GM03348 (cell line): ENCODE results near the gene THAP10.
"Not testable (repeated sequence)": the region's sequence is repeated elsewhere in the genome, so short reads cannot be mapped to it uniquely, and the experiment has no call there.

Source experiments
- DNase-seq: peaks from one replicate; pipeline ENCODE4 v3.0.0; 2012; ENCODE audit warnings: low spot score

THAP10 gene

DNA sequence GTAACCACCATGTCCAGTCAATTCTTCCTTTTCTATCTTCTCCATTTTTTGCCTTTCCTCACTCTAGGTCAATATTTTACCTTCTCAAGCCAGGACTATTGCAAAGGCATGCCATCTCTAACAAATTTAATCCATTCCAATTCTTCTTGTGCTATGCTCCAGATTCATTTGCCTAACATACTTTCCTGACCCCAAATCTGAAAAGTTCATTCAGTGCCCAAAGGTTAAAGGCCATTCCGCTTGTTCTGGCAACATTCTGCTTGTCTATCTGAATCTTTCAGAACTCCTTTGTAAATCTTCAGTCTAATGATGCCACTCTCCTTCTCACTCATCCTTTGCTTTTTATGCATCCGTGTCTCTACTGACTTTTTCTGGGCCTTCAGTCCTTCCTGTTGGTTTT lies 15.6 kb downstream of the THAP10 start:
- no peak for DNase-seq

DNA sequence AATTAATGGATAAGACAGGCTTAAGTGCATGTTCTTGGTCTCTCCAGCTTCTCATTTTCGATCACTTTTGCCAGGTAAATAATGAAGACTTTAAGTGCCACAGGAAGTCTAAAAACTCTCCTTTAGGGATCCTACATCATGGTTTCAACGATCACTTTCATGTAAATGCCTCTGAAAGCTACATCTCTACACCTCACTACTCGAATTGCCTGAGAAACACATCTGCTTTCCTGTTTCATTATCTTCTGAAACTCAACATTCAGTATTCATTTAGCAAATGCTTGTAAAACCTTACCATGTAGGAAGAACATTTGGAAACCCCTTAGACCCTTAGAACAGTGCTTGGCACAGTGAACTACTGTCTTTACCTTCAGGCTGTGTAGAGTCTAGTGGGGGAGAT lies 16.2 kb downstream of the THAP10 start:
- no peak for DNase-seq

DNA sequence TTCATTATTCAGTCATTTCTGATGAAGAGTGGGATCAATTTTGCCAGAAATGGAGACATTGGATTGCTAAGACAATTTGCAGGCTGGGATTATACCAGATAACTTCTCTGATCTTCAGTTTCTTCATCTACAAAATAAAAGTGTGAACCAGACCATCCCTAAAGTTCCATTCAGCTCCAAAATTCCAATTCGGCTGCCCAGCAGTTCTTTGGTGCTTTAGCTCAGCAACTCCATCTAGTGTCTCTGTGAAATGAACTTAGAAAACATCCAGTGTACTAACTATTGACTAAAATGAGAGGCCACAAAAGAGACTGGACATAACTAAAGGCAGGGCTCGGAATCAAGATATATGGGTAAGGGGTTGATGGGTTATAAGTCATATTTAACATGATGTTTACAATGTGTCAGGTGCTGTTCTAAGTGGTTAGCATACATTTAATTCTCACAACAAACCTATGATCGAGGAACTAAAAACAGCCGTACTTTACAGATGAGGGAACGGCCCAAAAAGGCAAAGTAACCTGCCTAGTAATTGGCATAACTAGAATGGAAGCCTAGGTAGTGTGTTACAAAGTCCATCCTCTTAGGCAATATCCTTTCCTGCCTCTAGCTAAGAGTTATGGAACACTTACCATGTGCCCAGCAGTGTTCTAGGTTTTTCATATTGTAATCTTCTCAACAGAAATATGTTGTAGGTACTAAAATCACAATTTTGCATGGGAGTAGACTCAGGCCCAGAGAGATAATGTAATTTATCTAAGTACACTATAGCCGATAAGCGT lies 17.0 kb downstream of the THAP10 start:
- peak; percentile 61 for DNase-seq

DNA sequence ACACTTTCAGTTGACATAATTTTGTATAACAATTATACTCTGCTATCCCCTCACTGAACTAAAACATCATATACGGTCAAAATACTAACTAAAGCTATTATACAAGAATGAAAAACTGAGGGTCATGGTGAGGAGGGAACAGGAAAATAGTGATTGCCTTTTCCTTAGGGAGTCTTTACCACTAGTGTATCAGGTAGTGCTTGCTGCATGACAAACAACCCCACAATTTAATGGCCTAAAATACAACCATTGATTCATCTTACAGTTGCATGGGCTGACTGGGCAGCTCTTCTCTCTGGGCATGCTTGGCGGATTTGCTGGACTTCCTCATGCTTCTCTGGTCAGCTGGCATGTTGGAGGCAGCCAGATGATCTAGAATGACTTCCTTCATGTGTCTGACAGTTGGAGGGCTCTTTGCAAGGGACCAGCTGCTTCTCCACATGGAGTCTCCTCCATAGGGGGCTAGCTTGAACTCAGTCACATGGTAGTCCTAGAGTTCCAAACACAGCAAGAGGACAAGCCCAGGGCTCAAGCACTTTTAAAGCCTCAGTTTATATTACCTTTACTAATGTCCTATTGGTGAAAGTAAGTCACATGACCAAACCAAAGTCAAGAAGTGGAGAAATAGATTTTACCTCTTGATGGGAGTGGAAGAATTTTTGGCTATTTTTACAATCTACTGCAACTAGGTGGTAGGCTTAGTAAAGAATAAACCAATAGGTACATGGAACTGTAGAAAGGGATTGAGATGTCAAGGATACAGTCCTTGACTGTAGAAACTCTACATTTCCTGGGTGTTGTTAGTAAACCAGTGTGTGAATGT lies 18.8 kb downstream of the THAP10 start:
- DNase-seq, result no peak

DNA sequence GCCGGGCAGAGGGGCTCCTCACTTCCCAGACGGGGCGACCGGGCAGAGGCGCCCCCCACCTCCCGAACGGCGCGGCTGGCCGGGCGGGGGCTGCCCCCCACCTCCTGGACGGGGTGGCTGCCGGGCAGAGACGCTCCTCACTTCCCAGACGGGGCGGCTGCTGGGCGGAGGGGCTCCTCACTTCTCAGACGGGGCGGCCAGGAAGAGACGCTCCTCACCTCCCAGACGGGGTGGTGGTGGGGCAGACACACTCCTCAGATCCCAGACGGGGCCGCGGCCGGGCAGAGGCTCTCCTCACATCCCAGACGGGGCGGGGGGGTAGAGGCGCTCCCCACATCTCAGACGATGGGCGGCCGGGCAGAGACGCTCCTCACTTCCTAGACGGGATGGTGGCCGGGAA lies 20.7 kb downstream of the THAP10 start:
- DNase-seq, result not testable (repeated sequence)

DNA sequence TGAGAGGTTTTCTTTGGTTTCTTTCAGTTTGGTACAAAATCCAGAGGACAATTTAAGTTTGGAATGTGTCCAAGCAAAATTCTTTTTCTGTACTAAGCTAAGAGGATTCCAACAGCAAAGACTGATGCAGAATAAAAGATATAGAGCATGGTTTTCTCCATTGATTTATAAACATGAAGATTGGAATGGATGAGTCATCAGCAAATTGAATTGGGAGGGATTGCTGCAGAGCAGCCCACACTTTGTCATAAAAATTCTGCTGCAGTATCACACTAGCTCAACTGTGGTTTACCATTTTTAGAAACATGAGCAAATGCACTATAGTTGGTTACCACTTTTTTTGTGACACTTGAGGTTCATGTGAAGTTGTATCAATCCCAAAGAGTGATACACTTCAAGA lies 22.2 kb downstream of the THAP10 start:
- DNase-seq, result peak; percentile 74

DNA sequence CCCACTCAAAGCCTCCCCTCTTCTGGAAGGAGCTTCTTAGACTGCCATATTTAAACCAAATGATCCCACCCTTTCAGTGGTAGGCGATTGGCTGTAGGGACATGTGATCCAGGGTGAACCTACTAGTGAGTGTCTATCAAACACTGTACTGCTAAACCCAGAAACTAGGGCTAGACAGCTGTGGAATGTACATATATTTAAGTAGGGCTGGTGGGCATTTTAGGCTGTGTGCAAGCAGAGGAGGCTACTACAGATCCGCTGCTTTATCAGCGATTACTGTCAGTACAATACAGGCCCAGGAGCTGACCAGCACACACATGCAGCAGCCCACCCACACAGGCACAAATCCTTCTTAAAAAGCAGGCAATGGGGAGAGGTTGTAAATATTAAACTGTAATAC lies 22.9 kb downstream of the THAP10 start:
- no peak for DNase-seq

DNA sequence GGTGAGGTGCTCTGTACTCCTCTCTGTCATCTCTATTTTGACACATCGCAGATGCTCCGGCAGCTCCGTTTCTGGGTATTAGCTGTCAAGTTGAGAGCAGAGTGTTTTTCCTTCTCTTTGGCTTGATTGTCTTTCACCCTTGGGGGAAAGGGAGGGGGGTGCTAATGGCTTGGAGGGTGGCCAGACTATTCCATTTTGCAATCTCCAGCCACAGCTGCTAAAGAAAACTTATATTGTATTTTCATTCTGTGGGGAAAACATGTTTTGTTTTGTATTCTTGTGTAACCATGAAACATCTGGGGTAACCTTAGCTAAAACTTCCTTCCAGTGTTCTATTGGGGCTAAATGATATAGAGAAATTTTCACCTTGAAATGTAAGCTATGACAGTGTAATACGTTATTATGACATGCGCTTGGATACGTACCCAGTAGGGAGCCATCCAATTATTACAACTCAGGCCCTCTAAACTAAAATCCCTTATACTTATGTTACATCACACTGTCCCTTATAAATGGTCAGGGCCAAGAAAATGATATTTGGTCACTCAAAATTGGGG lies 24.2 kb downstream of the THAP10 start:
- peak; percentile 59 for DNase-seq

DNA sequence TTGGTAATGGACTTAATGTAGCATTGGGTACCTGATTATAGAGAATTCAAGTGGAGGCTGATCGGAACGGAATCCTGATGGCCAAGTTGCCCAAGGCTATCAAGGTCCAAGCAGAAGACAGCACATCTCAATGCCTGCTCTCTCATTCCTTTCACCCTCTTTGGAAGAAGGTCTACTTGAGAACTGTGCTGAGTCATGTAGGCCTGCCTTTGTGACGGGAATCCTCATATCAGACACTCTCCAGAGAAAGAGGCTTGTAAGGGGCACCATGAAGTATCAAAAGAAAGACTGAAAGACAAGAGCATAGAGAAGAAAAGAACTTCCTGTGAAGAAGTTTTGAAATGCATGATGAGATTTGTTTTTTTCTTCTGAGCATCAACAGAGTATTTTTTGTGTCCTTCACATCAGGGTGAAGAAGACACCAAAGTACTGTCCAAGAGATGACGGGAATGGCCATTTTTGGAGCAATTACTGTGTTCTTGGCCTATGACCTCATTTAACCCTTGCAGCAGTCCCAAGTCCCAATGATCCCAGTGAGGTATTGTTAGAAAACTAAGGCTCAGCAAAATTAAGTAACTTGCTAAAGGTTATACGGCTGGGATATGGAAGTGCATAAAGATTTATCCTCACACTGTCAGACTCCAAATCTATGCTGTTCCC lies 25.1 kb downstream of the THAP10 start:
- DNase-seq, result no peak

DNA sequence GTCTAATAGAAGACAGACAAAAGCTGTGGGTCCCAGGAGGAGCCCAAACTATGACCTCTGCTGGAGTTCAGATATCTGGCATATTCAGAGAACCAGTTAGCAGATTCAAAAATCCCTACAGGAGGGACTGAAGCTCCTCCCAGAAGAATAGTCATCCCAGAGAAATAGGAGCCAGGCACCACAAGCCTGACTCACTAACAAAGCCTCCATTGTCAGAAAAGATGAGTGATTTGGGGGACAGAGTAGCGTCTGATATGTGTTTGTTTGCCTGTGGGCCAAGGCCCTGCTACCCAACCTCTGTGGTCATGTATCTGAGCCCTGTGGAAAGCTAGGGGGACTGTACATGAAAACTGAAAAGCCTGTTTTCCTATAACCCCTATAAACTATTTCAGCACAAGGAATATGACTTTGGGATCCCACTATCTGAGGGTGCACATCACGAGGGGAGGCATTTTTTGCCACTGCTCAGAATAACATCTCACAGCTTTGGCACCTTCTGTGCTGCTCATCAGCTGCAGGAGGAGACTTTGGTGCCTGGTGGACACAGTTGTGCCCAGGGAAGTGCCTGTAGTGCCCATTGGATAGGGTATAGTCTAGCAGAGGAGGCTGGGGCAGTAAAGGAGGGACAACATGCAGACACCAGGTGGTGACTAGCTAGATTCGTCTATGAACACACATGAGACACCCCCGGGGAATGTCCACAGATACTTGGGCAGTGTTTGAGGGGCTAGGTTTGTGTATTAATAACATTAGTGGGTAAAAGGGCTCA lies 28.6 kb downstream of the THAP10 start:
- peak; percentile 84 for DNase-seq

DNA sequence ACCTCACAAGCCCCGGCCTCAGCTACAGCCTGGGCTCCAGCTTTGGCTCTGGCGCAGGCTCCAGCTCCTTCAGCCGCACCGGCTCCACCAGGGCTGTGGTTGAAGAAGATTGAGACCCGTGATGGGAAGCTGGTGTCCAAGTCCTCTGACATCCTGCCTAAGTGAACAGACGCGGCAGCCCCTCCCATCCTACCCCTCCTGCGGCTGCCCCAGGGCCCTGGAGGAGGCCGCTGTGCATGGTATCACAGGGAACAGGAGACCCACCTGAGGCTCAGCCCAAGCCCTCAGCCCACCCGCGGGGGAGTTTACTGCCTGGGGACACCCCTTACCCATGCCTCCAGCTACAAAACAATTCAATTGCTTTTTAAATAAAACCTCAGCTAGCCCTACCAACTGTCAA lies 32.2 kb downstream of the THAP10 start:
- no peak for DNase-seq

DNA sequence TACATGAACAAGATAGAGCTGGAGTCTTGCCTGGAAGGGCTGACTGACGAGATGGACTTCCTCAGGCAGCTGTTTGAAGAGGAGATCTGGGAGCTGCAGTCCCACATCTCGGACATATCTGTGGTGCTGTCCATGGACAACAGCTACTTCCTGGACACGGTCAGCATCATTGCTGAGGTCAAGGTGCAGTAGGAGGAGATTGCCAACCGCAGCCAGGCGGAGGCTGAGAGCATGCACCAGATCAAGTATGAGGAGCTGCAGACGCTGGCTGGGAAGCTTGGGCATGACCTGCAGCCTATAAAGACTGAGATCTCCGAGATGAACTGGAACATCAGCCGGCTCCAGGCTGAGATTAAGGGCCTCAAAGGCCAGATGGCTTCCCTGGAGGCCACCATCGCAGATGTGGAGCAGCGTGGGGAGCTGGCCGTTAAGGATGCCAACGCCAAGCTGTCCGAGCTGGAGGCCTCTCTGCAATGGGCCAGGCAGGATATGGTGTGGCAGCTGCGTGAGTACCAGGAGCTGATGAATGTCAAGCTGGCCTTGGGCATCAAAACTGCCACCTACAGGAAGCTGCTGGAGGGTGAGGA lies 32.8 kb downstream of the THAP10 start:
- DNase-seq, result no peak

DNA sequence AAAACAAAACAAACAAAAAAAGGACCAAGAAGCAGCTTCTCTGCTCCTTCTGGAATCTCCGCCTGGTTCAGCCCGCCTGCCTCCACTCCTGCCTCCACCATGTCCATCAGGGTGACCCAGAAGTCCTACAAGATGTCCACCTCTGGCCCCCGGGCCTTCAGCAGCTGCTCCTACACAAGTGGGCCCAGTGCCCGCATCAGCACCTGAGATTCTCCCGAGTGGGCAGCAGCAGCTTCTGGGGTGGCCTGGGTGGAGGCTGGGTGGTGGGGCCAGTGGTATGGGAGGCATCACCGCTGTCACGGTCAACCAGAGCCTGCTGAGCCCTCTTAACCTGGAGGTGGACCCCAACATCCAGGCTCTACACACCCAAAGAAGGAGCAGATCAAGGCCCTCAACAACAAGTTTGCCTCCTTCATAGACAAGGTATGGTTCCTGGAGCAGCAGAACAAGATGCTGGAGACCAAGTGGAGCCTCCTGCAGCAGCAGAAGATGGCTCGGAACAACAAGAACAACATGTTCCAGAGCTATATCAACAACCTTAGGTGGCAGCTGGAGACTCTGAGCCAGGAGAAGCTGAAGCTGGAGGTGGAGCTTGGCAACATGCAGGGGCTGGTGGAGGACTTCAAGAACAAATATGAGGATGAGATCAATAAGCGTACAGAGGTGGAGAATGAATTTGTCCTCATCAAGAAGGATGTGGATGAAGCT lies 33.5 kb downstream of the THAP10 start:
- DNase-seq, result not testable (repeated sequence)

DNA sequence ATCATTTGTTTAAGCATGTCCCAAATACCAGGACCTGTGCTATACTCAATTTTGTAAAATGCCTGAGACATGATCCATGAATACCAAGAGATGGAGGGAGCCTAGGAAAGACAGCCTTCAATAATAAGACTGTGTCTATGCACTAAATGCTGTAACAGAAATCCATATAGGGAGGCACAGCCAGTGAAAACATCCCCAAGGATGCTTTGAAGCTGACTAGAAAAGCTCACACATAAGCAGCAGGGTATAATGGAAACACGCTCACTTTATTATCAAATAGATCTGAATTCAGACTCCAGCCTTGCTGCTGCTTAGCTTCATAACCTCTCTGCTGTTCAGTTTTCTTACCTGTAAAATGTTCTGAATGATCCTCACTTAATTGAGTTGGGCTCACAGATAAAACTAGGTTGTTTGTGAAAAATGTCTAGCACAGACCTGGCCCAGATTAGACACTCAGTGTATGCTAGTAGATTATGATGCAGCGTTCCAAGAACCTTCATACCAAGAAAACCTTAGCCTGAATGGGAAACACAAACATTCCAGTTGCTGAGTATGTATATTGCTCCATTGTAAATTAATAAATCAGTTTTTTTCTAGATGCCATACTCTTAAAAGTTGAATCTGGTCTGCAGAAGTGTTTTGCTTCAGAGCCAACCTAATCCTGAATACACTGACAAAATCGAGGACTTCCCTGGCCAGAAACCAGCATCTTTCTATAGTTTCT lies 34.5 kb downstream of the THAP10 start:
- DNase-seq, result no peak

DNA sequence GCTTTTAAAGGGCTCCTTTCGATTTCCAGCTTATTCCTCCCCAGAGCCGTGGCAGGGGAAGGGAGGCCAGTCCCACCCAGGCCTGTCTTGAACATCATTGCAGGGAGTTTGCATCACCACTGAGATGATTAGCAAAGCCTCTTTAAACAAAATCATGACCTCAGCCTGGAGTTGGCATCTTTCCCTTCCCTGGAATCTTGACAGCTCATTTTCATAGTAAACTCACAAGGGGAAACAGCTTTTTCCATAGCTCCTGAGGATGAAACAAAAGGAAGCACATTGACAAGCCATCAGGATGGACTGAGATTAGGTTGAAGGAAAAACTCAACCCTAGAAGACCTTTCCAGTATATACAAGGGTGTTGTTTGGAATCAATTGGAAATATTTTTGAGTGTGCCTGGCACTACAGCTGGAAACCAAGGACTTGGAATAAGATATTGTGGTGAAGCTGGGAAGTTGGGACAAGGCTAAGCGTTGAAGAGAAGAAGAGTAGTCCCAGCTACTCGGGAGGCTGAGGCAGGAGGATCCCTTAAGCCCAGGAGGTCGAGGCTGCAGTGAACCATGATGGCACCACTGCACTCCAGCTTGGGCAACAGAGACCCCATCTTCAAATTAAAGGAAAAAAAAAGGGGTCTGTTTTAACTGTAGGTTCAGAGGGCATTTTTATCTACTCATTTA lies 35.2 kb downstream of the THAP10 start:
- peak; percentile 92 for DNase-seq

DNA sequence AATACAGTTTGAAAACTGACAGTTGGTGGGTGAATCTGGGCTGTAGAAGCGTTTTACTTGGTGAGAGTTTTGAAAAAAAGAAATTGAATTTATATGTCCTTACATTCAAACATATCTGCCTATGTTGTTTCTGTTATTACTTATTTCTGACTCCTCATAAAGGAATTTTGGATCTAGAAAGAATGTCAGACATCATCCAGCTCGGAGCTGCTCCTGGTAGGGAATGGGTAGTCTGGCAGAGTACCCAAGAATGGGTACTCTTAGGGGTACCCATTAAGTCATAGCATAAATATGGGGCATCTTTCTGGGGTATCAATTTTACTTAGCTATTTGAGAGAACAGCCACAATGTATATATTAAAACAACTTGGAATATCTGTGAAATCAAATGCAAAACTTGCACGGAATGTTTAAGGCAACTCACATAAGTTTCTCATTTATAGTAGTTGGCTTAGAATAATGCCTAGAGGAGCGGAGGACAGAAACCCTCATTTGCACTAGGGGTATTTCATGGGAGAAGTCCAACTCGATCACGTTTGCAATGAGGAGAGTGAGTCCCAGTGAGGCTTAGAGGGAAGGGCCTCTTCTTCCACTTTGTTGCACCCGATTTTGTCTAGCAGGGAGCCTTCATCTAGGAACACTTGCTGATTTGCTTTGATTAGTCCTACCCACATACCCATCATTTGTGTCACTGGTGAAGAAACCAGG lies 35.9 kb downstream of the THAP10 start:
- DNase-seq, result peak; percentile 43

DNA sequence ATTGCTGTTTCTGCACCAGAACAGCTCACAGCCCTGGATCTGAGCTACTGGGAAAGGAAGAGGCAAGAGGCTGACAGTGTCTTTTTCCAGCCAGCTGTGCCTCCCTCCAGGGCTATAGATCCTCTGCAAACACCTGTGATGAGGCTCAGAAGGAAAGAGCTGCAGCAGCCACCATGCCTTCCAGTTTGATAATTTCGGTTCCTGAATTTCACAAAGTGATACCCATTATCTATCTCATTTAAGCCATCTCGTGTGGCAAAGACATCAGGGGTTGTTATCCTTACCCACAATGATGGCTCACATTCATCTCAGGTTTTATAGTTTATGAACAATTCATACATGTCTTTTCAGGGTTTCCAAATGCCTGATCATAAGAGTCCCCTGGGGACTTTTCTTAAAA lies 36.5 kb downstream of the THAP10 start:
- DNase-seq, result no peak

DNA sequence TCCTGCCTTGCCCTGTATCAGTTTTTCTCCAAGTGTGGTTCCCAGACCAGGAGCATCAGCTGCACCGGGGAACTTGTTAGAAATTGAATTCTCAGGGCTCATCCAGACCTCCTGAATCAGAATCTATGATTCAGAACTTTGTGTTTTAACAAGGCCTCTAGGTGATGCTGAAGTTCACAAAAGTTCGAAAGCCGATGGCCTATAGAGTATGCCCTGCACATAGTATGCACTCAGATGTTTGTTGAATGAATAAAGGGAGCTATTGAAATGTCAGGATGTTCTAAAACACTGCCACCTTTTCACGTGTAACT lies 37.6 kb downstream of the THAP10 start:
- no peak for DNase-seq
